ENCODE measurements around the gene MAP3K15. TPM values are rescaled to one million over a fixed set of nuclear protein-coding genes. Genes with fewer than 3 reads are reported as not detected.

MAP3K15 gene
- total RNA-seq, 1 donor from 2014 or later, result 0.37 TPM

GRCh38 chrX:19545651-19546050, 30.3 kb upstream of the MAP3K15 start:
- no peaks in the 10 kb centered on the region for H3K27me3 Mint-ChIP-seq
- no peak for DNase-seq
- no peaks in the 10 kb centered on the region for H3K9me3 Mint-ChIP-seq
- H3K4me3 Mint-ChIP-seq, result no peak overlapping the region
- peak overlapping the region; percentile 18 for H3K27ac Mint-ChIP-seq
- intact Hi-C loops (cut with micrococcal nuclease), result loop anchor here (2.0 kb wide), 1 partner anchor 343 kb away; no protein-coding TSS in a partner anchor
- H3K36me3 Mint-ChIP-seq (ENCODE audit: low read depth), result peaks cover 50% of the 10 kb centered on the region
- H3K4me1 Mint-ChIP-seq, result peaks cover 29% of the 10 kb centered on the region

DNA sequence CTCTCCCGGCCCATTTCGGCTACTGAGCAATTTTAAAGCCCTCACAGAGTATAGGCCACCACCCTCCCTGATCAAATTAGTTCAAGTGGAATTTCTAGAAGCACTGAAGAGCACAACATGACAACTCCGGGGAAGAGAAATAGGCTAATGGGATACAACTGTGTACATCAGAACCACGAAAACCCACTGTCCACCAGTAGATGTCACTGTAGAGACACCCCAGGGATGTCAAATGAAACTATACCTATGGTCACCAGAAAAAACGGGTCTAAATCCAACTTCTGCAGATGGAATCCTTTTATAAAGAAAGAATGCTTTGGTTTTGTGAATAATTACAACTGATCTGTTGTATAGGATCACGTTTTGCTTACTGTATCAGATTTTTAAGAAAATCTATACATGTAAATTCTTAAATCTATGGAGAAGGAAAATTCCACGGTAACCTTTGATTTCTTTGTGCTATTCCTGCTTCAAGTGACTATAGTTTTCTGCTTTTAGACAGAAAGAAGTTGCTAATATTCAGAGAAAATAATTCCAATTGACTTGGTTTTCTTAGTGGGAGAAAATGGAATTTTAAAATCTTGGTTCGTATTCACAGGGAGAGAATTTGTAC, 29.5 kb upstream of the MAP3K15 start:
- intact Hi-C loops (cut with micrococcal nuclease), result loop anchor here (2.0 kb wide), 1 partner anchor 344 kb away; no protein-coding TSS in a partner anchor
- H3K27ac Mint-ChIP-seq, result peak overlapping the region; percentile 35

DNA sequence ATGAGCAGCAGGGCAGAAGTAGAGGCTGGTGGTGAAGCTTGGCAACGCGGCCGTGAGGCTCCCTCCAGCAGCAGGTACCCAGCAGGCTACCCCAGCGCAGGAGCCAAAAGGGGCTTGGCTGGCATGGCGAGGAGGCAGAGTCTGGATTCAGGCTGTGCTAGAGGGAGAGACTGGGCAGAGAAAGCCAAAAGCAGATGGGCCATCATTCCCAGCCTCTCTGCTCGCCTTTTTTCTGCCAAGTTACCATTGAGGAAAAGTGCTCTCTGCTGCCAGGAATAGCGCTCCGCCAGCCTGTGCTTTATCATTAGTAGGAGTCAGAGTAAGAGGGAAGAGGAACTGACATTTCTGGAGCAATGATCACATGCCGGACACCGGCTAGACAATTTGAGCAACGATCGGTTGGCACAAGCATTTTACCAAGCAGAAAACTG, 28.7 kb upstream of the MAP3K15 start:
- H3K27ac Mint-ChIP-seq, result no peak overlapping the region
- no peaks in the 10 kb centered on the region for H3K27me3 Mint-ChIP-seq
- no peaks in the 10 kb centered on the region for H3K9me3 Mint-ChIP-seq
- H3K36me3 Mint-ChIP-seq (ENCODE audit: low read depth), result peaks cover 53% of the 10 kb centered on the region
- H3K4me3 Mint-ChIP-seq, result no peak overlapping the region
- intact Hi-C loops (cut with micrococcal nuclease), result loop anchor here (2.0 kb wide), 1 partner anchor 345 kb away; no protein-coding TSS in a partner anchor
- DNase-seq, result no peak
- peaks cover 18% of the 10 kb centered on the region for H3K4me1 Mint-ChIP-seq

More for the DNA sequence above, 29.5 kb upstream of the MAP3K15 start:
- Mint-ChIP-seq H3K4me1 (peaks cover 23% of the 10 kb centered on the region), H3K9me3 (no peaks in the 10 kb centered on the region), H3K36me3 (ENCODE audit: low read depth) (peaks cover 51% of the 10 kb centered on the region), H3K4me3 (no peak overlapping the region), H3K27me3 (no peaks in the 10 kb centered on the region)
- DNase-seq, result peak; percentile 78

GRCh38 chrX:19543020-19543715, 27.9 kb upstream of the MAP3K15 start:
- peak overlapping the region; percentile 55 for H3K27ac Mint-ChIP-seq
- DNase-seq, result no peak
- intact Hi-C loops (cut with micrococcal nuclease), result no loop called here
- H3K9me3 Mint-ChIP-seq, result no peaks in the 10 kb centered on the region
- H3K27me3 Mint-ChIP-seq, result no peaks in the 10 kb centered on the region
- peaks cover 45% of the 10 kb centered on the region for H3K36me3 Mint-ChIP-seq (ENCODE audit: low read depth)
- no peak overlapping the region for H3K4me3 Mint-ChIP-seq
- H3K4me1 Mint-ChIP-seq, result peaks cover 10% of the 10 kb centered on the region

- DNase-seq, result no peak
- Mint-ChIP-seq H3K27ac (no peak overlapping the region), H3K27me3 (no peaks in the 10 kb centered on the region), H3K36me3 (ENCODE audit: low read depth) (peaks cover 43% of the 10 kb centered on the region), H3K4me1 (peaks cover 8% of the 10 kb centered on the region), H3K9me3 (no peaks in the 10 kb centered on the region), H3K4me3 (no peak overlapping the region)
- intact Hi-C loops (cut with micrococcal nuclease), result no loop called here
Observed at GRCh38 chrX:19541931-19542330, 26.6 kb upstream of the MAP3K15 start.

DNA sequence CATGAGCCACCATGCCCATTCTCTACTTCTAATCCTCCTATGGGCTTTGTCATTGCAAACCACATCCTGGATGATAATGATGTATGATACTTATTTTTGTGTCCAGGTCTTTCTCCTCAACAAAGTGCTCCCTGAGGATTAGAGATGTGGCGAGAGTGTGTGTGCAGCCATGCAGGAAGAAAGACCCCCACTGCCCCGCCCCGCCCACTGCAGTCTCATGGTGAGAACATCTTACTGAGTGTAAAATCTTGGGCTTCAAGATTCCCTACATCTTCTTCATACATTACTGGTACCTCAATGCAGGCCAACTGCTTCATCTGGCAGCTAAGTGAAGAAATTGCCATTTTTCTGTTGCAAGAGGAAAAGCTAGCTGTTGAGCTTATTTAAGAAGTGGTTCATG, 25.9 kb upstream of the MAP3K15 start:
- no peak overlapping the region for H3K27ac Mint-ChIP-seq
- no peaks in the 10 kb centered on the region for H3K27me3 Mint-ChIP-seq
- DNase-seq, result no peak
- H3K4me3 Mint-ChIP-seq, result no peak overlapping the region
- peaks cover 40% of the 10 kb centered on the region for H3K36me3 Mint-ChIP-seq (ENCODE audit: low read depth)
- H3K9me3 Mint-ChIP-seq, result no peaks in the 10 kb centered on the region
- H3K4me1 Mint-ChIP-seq, result peaks cover 8% of the 10 kb centered on the region
- intact Hi-C loops (cut with micrococcal nuclease), result no loop called here

DNA sequence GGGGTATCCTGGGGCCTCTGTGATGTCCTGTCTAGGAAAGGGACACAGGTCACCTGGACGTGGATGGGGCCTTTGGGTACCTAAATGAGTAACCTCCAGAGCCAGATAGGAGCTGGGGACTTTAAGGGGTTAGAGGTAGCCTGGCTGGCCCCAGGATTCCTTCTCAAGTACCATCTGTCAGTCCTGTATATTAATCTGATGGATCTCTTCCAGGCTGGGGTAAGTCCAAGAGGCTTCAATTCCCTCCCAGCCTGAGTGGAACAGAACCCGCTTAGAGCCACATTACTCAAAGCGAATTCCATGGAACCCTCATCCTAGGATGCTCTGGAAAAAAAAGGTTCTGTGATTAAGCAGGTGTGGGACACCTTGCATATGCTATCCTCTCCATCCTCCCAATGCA, 24.8 kb upstream of the MAP3K15 start:
- no peak overlapping the region for H3K4me3 Mint-ChIP-seq
- no peak for DNase-seq
- peaks cover 35% of the 10 kb centered on the region for H3K36me3 Mint-ChIP-seq (ENCODE audit: low read depth)
- intact Hi-C loops (cut with micrococcal nuclease), result no loop called here
- peaks cover 6% of the 10 kb centered on the region for H3K4me1 Mint-ChIP-seq
- H3K9me3 Mint-ChIP-seq, result no peaks in the 10 kb centered on the region
- no peak overlapping the region for H3K27ac Mint-ChIP-seq
- no peaks in the 10 kb centered on the region for H3K27me3 Mint-ChIP-seq

- Mint-ChIP-seq H3K27me3 (no peaks in the 10 kb centered on the region), H3K9me3 (no peaks in the 10 kb centered on the region), H3K4me3 (no peak overlapping the region), H3K4me1 (peaks cover 5% of the 10 kb centered on the region), H3K36me3 (ENCODE audit: low read depth) (peaks cover 32% of the 10 kb centered on the region), H3K27ac (peak overlapping the region; percentile 44)
- no peak for DNase-seq
- intact Hi-C loops (cut with micrococcal nuclease), result no loop called here
Observed at GRCh38 chrX:19539665-19540064, 24.4 kb upstream of the MAP3K15 start.

GRCh38 chrX:19535476-19535875, 20.2 kb upstream of the MAP3K15 start:
- Mint-ChIP-seq H3K27me3 (no peaks in the 10 kb centered on the region), H3K27ac (no peak overlapping the region), H3K4me1 (no peaks in the 10 kb centered on the region), H3K4me3 (no peak overlapping the region), H3K36me3 (ENCODE audit: low read depth) (peaks cover 12% of the 10 kb centered on the region), H3K9me3 (no peaks in the 10 kb centered on the region)
- no peak for DNase-seq
- intact Hi-C loops (cut with micrococcal nuclease), result no loop called here

- no peak for DNase-seq
- Mint-ChIP-seq H3K27ac (no peak overlapping the region), H3K9me3 (no peaks in the 10 kb centered on the region), H3K4me3 (no peak overlapping the region), H3K4me1 (no peaks in the 10 kb centered on the region), H3K27me3 (no peaks in the 10 kb centered on the region), H3K36me3 (ENCODE audit: low read depth) (peaks cover 2% of the 10 kb centered on the region)
- intact Hi-C loops (cut with micrococcal nuclease), result no loop called here
Observed at GRCh38 chrX:19532709-19533108, 17.4 kb upstream of the MAP3K15 start.

DNA sequence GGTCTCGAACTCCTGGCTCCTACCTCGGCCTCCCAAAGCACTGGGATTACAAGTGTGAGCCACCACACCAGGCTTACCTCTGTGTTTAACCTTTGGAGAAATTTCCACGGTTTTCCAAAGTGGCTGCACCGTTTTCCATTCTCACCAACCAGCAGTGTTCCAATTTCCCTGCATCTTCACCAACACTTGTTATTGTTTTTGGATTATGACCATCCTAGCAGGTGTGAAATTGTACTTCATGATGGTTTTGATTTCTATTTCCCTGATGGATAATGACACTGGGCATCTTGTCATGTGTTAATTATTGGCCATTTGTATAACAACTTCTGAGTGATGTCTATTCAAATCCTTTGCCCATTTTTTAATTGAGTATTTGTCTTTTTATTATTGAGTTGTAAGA, 2.7 kb upstream of the MAP3K15 start:
- intact Hi-C loops (cut with micrococcal nuclease), result no loop called here
- peaks cover 22% of the 10 kb centered on the region for H3K27me3 Mint-ChIP-seq
- H3K9me3 Mint-ChIP-seq, result no peaks in the 10 kb centered on the region
- H3K4me3 Mint-ChIP-seq, result no peak overlapping the region
- H3K4me1 Mint-ChIP-seq, result peaks cover 2% of the 10 kb centered on the region
- H3K36me3 Mint-ChIP-seq (ENCODE audit: low read depth), result no peaks in the 10 kb centered on the region
- H3K27ac Mint-ChIP-seq, result no peak overlapping the region
- no peak for DNase-seq

- Mint-ChIP-seq H3K36me3 (ENCODE audit: low read depth) (no peaks in the 10 kb centered on the region), H3K4me1 (peaks cover 2% of the 10 kb centered on the region), H3K27me3 (peaks cover 28% of the 10 kb centered on the region), H3K27ac (no peak overlapping the region), H3K4me3 (peak overlapping the region; percentile 43), H3K9me3 (no peaks in the 10 kb centered on the region)
- no peak for DNase-seq
- intact Hi-C loops (cut with micrococcal nuclease), result loop anchor here (1.0 kb wide), 1 partner anchor 143 kb away; no protein-coding TSS in a partner anchor
Observed at GRCh38 chrX:19515615-19516105, 352 bp upstream of the MAP3K15 start.

DNA sequence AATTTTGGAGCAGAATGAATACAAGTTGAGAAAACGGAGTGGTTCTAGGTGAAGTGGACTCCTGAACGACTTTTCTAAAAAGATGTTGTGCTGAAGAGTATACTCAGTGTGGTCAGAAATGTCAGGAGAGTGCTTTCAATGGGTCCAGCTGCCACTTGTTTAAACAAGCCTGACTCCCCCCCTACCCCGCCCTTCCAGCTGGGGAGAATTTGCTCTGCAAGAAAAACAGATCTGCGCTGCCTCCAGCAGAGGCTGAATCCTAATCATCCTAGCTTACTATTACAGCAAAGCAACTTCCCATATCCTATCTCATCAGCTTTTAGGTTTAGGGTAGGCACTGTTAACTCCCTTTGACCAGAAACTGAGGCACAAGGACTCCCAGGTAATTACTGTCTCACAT, 1.9 kb downstream of the MAP3K15 start:
- Mint-ChIP-seq H3K4me1 (peaks cover 2% of the 10 kb centered on the region), H3K27ac (no peak overlapping the region), H3K27me3 (peaks cover 35% of the 10 kb centered on the region), H3K36me3 (ENCODE audit: low read depth) (no peaks in the 10 kb centered on the region), H3K9me3 (no peaks in the 10 kb centered on the region), H3K4me3 (no peak overlapping the region)
- intact Hi-C loops (cut with micrococcal nuclease), result no loop called here
- no peak for DNase-seq

DNA sequence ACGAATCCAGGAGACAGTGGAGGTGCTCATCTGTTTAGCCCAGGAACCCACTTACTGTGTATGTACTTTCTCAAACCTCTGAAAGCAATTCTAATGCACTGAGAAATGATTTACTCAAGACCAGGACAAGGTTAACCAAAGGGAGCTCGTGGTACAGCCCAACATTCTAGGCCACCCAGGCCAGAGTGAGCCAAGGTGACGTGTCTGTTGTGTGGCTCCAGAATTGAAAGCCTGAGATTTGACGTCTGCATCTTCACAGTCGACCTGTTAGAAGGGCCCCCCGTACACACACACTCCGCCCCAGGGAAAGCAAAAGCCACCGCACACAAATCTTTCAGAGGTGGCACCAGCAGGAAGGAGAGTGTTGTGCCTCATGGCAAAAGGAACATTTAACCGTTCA, 2.3 kb downstream of the MAP3K15 start:
- H3K4me3 Mint-ChIP-seq, result no peak overlapping the region
- no peak overlapping the region for H3K27ac Mint-ChIP-seq
- H3K9me3 Mint-ChIP-seq, result no peaks in the 10 kb centered on the region
- intact Hi-C loops (cut with micrococcal nuclease), result no loop called here
- H3K4me1 Mint-ChIP-seq, result peaks cover 2% of the 10 kb centered on the region
- H3K36me3 Mint-ChIP-seq (ENCODE audit: low read depth), result no peaks in the 10 kb centered on the region
- H3K27me3 Mint-ChIP-seq, result peaks cover 32% of the 10 kb centered on the region
- no peak for DNase-seq

All from activated CD4-positive, alpha-beta T cell treated with anti-CD3 and anti-CD28 coated beads, Interleukin-2, amount 10 ng/mL, durations not matched to agents 24 days and 14 days (primary cell).